A673 (cell line): ENCODE measurements around the gene ANAPC2. TPM values are rescaled to one million over a fixed set of nuclear protein-coding genes. Genes with fewer than 3 reads are reported as not detected.

Experiments used
- BruUV-seq: library from RNA; stranded (reverse); fragments of 400-500 nt; replicated peaks from 2 replicates; lab custom pipeline; 2021; lab: Mats Ljungman, UMichigan
- CTCF ChIA-PET: fragments of 300-600 bp; sonication (Branson Sonifier 250); formaldehyde crosslinking; loops from one replicate; lab custom pipeline; 2022; ENCODE audit warnings: antibody characterized with exemption; lab: Charles Lee
- POLR2A ChIA-PET: fragments of 300-600 bp; sonication (Branson Sonifier 250); formaldehyde crosslinking; loops from one replicate; lab custom pipeline; 2022; ENCODE audit warnings: antibody characterized with exemption; ENCODE audit not compliant: low non-redundant PET; lab: Charles Lee
- DNase-seq: peaks from one replicate; pipeline ENCODE4 v3.0.0-alpha.2; 2015; ENCODE audit warnings: low spot score
- H3K27ac ChIP-seq: fragments of 200-600 bp; sonication (generic); 2 replicates; pipeline ENCODE4 v1.5.1; 2016; ENCODE audit warnings: mixed run types, low read depth, mild to moderate bottlenecking, mixed read lengths, antibody characterized with exemption, low read length; ENCODE audit not compliant: poor library complexity, severe bottlenecking
- H3K27me3 ChIP-seq: fragments of 200-600 bp; sonication (generic); replicated peaks from 2 replicates; pipeline ENCODE4 v1.6.1; 2017; ENCODE audit warnings: mixed run types, low read depth, mild to moderate bottlenecking, mixed read lengths, antibody characterized with exemption, low read length; ENCODE audit not compliant: insufficient read depth, poor library complexity
- H3K36me3 ChIP-seq: fragments of 200-600 bp; sonication (generic); 2 replicates; pipeline ENCODE4 v1.6.1; 2016; ENCODE audit warnings: mixed run types, mild to moderate bottlenecking, mixed read lengths, antibody characterized with exemption, low read length; ENCODE audit not compliant: insufficient read depth, poor library complexity, severe bottlenecking
- H3K4me1 ChIP-seq: fragments of 200-600 bp; sonication (generic); 2 replicates; pipeline ENCODE4 v1.6.1; 2017; ENCODE audit warnings: mixed run types, mild to moderate bottlenecking, mixed read lengths, antibody characterized with exemption, low read length; ENCODE audit not compliant: insufficient read depth, poor library complexity, severe bottlenecking
- H3K4me3 ChIP-seq: fragments of 200-600 bp; sonication (generic); 2 replicates; pipeline ENCODE4 v1.5.1; 2016; ENCODE audit warnings: low read depth, mixed run types, mild to moderate bottlenecking, mixed read lengths, low read length; ENCODE audit not compliant: poor library complexity, severe bottlenecking
- H3K9me3 ChIP-seq: fragments of 200-600 bp; sonication (generic); 2 replicates; pipeline ENCODE4 v1.6.1; 2016; ENCODE audit warnings: mixed run types, low read depth, mild to moderate bottlenecking, mixed read lengths, antibody characterized with exemption, low read length; ENCODE audit not compliant: poor library complexity, severe bottlenecking
- EZH2 ChIP-seq: fragments of 200-600 bp; sonication (generic); IDR thresholded peaks from 2 replicates; pipeline ENCODE4 v1.6.1; 2017; ENCODE audit warnings: borderline replicate concordance, low read depth, mild to moderate bottlenecking, mixed read lengths, antibody characterized with exemption, low read length; ENCODE audit not compliant: poor library complexity, severe bottlenecking
- intact Hi-C: fragments of 100-400 bp; cut with micrococcal nuclease; formaldehyde crosslinking; loops from one replicate; pipeline ENCODE4 v1.10.0; 2022; ENCODE audit not compliant: unreplicated experiment
- total RNA-seq: library from RNA; stranded (reverse); gene quantifications from 2 replicates; pipeline ENCODE4 v1.2.3, GENCODE V29; 2021
- TF ChIP-seq, protein P1 (sequence below): fragments of 300-800, 200-600 bp; sonication (generic); conservative IDR thresholded peaks from 2 replicates; pipeline ENCODE4 v1.5.1; 2017; ENCODE audit warnings: low read depth, mild to moderate bottlenecking, antibody characterized with exemption, low read length, moderate library complexity, mixed read lengths

Gene ANAPC2
- total RNA-seq, 1 experiment from 2014 or later, result 49.6 TPM

DNA sequence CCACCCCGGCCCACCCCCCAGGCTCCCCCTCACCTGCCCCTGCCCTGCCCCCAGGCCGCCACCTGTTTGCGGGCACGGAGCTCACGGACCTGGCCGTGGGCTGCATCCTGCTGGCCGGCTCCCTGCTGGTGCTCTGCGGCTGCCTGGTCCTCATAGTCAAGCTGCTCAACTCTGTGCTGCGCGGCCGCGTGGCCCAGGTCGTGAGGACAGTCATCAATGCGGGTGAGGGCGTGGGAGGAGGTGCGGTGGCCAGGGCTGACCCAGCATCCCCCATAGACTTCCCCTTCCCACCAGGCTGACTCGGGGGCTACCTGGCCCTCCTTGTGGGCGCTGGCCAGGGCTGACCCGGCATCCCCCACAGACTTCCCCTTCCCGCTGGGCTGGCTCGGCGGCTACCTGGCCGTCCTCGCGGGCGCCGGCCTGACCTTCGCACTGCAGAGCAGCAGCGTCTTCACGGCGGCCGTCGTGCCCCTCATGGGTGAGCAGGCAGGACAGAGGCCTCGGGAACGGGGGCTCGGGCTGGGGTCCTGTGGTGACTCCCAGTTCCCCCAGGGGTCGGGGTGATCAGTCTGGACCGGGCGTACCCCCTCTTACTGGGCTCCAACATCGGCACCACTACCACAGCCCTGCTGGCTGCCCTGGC is 45.8 kb upstream of the ANAPC2 start:
- DNase-seq, result no peak
- TF ChIP-seq, protein P1, sequence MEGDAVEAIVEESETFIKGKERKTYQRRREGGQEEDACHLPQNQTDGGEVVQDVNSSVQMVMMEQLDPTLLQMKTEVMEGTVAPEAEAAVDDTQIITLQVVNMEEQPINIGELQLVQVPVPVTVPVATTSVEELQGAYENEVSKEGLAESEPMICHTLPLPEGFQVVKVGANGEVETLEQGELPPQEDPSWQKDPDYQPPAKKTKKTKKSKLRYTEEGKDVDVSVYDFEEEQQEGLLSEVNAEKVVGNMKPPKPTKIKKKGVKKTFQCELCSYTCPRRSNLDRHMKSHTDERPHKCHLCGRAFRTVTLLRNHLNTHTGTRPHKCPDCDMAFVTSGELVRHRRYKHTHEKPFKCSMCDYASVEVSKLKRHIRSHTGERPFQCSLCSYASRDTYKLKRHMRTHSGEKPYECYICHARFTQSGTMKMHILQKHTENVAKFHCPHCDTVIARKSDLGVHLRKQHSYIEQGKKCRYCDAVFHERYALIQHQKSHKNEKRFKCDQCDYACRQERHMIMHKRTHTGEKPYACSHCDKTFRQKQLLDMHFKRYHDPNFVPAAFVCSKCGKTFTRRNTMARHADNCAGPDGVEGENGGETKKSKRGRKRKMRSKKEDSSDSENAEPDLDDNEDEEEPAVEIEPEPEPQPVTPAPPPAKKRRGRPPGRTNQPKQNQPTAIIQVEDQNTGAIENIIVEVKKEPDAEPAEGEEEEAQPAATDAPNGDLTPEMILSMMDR, result no peak
- TF ChIP-seq EZH2, result no peak
- POLR2A ChIA-PET, result interaction anchor here (0.6 kb wide), 1 partner anchor 147 kb away, joined by 4 read pairs; the partner anchor contains the start of gene MAN1B1
- no peaks in the 10 kb centered on the region for H3K36me3 ChIP-seq
- no peak overlapping the region for H3K4me3 ChIP-seq
- H3K4me1 ChIP-seq, result peaks cover 17% of the 10 kb centered on the region
- intact Hi-C loops, result no loop called here
- BruUV-seq, result no TSS peak
- no peaks in the 10 kb centered on the region for H3K9me3 ChIP-seq
- no peak overlapping the region for H3K27ac ChIP-seq
- H3K27me3 ChIP-seq, result no peaks in the 10 kb centered on the region
- CTCF ChIA-PET, result interaction anchor here (0.9 to 1.6 kb wide), 2 partner anchors 11 to 147 kb away, joined by 3 read pairs; partner anchors contain the start of gene MAN1B1

DNA sequence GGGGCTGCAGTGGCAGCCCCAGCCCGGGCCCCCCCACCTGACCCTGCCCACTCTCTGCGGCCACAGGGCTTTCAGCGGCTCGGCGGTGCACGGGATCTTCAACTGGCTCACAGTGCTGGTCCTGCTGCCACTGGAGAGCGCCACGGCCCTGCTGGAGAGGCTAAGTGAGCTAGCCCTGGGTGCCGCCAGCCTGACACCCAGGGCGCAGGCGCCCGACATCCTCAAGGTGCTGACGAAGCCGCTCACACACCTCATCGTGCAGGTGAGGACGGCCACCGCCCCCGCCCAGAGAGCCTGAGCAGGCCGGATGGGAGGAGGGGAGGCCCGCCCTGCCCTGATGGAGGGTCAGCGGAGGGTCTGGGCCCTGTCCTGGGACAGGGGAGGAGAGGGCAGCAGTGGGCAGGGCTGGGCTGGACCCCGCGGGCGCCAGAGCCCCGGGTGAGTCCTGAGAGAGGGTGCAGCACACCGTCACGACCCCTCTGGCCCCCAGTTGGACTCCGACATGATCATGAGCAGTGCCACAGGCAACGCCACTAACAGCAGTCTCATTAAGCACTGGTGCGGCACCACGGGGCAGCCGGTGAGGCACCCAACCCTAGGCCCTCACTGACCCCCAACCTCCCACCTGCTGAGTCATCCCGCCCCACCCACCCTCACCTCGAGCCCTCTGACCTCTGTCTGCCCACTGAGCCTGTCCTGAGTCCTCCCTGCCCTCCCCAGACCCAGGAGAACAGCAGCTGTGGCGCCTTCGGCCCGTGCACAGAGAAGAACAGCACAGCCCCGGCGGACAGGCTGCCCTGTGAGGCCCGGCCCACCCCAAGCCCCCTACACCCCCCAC is 45.0 kb upstream of the ANAPC2 start:
- intact Hi-C loops, result no loop called here
- POLR2A ChIA-PET, result no interaction called here
- no TSS peak for BruUV-seq
- no peaks in the 10 kb centered on the region for H3K9me3 ChIP-seq
- CTCF ChIA-PET, result no interaction called here
- TF ChIP-seq EZH2, result no peak
- TF ChIP-seq, protein P1, result no peak
- peaks cover 14% of the 10 kb centered on the region for H3K4me1 ChIP-seq
- H3K4me3 ChIP-seq, result no peak overlapping the region
- H3K27ac ChIP-seq, result no peak overlapping the region
- H3K27me3 ChIP-seq, result no peaks in the 10 kb centered on the region
- no peaks in the 10 kb centered on the region for H3K36me3 ChIP-seq
- no peak for DNase-seq

DNA sequence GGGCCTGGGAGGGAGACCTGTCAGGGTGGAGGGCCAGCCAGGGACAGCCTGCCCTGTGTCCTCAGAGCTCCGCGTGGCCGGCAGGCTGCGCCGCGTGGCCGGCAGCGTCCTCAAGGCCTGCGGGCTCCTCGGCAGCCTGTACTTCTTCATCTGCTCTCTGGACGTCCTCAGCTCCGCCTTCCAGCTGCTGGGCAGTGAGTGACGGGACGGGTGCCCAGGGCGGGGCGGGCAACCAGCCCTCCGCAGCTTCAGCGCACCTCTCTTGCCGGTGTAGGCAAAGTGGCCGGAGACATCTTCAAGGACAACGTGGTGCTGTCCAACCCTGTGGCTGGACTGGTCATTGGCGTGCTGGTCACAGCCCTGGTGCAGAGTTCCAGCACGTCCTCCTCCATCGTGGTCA is 44.1 kb upstream of the ANAPC2 start:
- CTCF ChIA-PET, result interaction anchor here (0.6 kb wide), 1 partner anchor 9 kb away, joined by 9 read pairs; no protein-coding TSS in a partner anchor
- H3K36me3 ChIP-seq, result no peaks in the 10 kb centered on the region
- no peak overlapping the region for H3K27ac ChIP-seq
- no peaks in the 10 kb centered on the region for H3K9me3 ChIP-seq
- intact Hi-C loops, result no loop called here
- no peak for DNase-seq
- POLR2A ChIA-PET, result no interaction called here
- H3K4me3 ChIP-seq, result no peak overlapping the region
- no TSS peak for BruUV-seq
- H3K27me3 ChIP-seq, result no peaks in the 10 kb centered on the region
- H3K4me1 ChIP-seq, result peaks cover 10% of the 10 kb centered on the region
- no peak for TF ChIP-seq EZH2
- TF ChIP-seq, protein P1, result no peak
